Peyer's patch (tissue), 4 donors: Measurements from ENCODE around the gene LBX2. TPM values are rescaled to one million over a fixed set of nuclear protein-coding genes. Genes with fewer than 3 reads are reported as not detected.
"Not testable (repeated sequence)": the region's sequence is repeated elsewhere in the genome, so short reads cannot be mapped to it uniquely, and the experiment has no call there.

ENCODE experiments used
- DNase-seq, 3 donors: peaks; one replicate each; pipeline ENCODE4 v3.0.0-alpha.2; 2017 to 2019
- H3K27ac ChIP-seq, 4 donors: fragments of 200-600 bp; sonication (generic); one replicate each; pipeline ENCODE4 v1.5.1; 2016 to 2019
- H3K27me3 ChIP-seq, 2 donors: fragments of 200-600 bp; sonication (generic); one replicate each; pipeline ENCODE4 v1.5.1; 2019
- H3K36me3 ChIP-seq, 3 donors: fragments of 200-600 bp; sonication (generic); one replicate each; pipeline ENCODE4 v1.5.1; 2016 to 2019
- H3K4me1 ChIP-seq, 4 donors: fragments of 200-600 bp; sonication (generic); one replicate each; pipeline ENCODE4 v1.5.1; 2016 to 2019
- H3K4me3 ChIP-seq, 4 donors: fragments of 200-600 bp; sonication (generic); 1 replicate in 3 of 4; 2 replicates in 1 of 4; pipeline ENCODE4 v1.5.1; 2016 to 2019; ENCODE audit warnings: mild to moderate bottlenecking in 1 of 4
- H3K9me3 ChIP-seq, 4 donors: fragments of 200-600 bp; sonication (generic); one replicate each; pipeline ENCODE4 v1.5.1; 2016 to 2019; ENCODE audit warnings: mild to moderate bottlenecking in 1 of 4
- CTCF ChIP-seq, 6 experiments: fragments of 450-650 bp in 4 of 6; fragments of 200-600 bp in 2 of 6; sonication (generic) in 1 of 6; IDR thresholded peaks; one replicate each; pipeline ENCODE4 v1.5.1; 2017 to 2019; ENCODE audit warnings: antibody characterized with exemption in 6 of 6, mild to moderate bottlenecking in 3 of 6, moderate library complexity in 1 of 6
- POLR2A ChIP-seq, 2 donors: fragments of 450-650 bp; IDR thresholded peaks; one replicate each; pipeline ENCODE4 v1.5.1; 2017; ENCODE audit warnings: antibody characterized with exemption in 2 of 2, mild to moderate bottlenecking in 2 of 2, moderate library complexity in 2 of 2
- total RNA-seq, 4 donors: library from RNA; depleted of rRNA; stranded (reverse); fragments of >200 nt; gene quantifications; one replicate each; pipeline ENCODE4 v1.1.0, GENCODE V29; 2016

Gene LBX2
- total RNA-seq, 4 donors from 2014 or later = 2.8 to 6.9 (median 6.8) TPM; not detected in 1

- Histone ChIP-seq H3K9me3 (no peaks in the 10 kb centered on the region), H3K27me3 (no peaks in the 10 kb centered on the region), H3K4me1 (peaks cover 2 to 25% (median 7%) of the 10 kb centered on the region in 4 donors), H3K27ac (peak within 1 kb of the TSS; percentile 79 to 92 (median 86)), H3K4me3 (peak within 1 kb of the TSS; percentile 49 to 62 (median 60)), H3K36me3 (peaks cover 0 to 24% (median 0%) of the 10 kb centered on the region in 3 donors)
- DNase-seq = peak; percentile 96 to 98 (median 97)
- no peak for TF ChIP-seq CTCF (IDR thresholded peaks at IDR 0.05)
- TF ChIP-seq POLR2A (IDR thresholded peaks at IDR 0.05) = peak; percentile 79 to 80
Observed at GRCh38 chr2:74472086-74472944, 27.1 kb downstream of the LBX2 start, which contains the start of gene MRPL53. MRPL53 (minus strand) TSS chr2:74472680; CDS start chr2:74472660, 20 bp downstream.

- H3K36me3 ChIP-seq = peaks cover 0 to 17% (median 0%) of the 10 kb centered on the region in 3 donors
- H3K27ac ChIP-seq = peak overlapping the region; percentile 79 to 92 (median 86)
- no peak for DNase-seq
- no peaks in the 10 kb centered on the region for H3K9me3 ChIP-seq
- H3K27me3 ChIP-seq = no peaks in the 10 kb centered on the region
- peaks cover 2 to 20% (median 7%) of the 10 kb centered on the region in 4 donors for H3K4me1 ChIP-seq
- TF ChIP-seq CTCF (IDR thresholded peaks at IDR 0.05) = no peak
- peak overlapping the region; percentile 49 to 62 (median 60) for H3K4me3 ChIP-seq
Observed at GRCh38 chr2:74471332-74472065, 27.9 kb downstream of the LBX2 start.

GRCh38 chr2:74470742-74471141 lies 28.7 kb downstream of the LBX2 start:
- not testable (repeated sequence) for DNase-seq

GRCh38 chr2:74464406-74464805 lies 35.0 kb downstream of the LBX2 start:
- no peak for DNase-seq
- TF ChIP-seq CTCF (IDR thresholded peaks at IDR 0.05) (no peak), POLR2A (IDR thresholded peaks at IDR 0.05) (no peak)
- H3K9me3 ChIP-seq = no peaks in the 10 kb centered on the region
- no peaks in the 10 kb centered on the region for H3K27me3 ChIP-seq
- peaks cover 0 to 24% (median 0%) of the 10 kb centered on the region in 3 donors for H3K36me3 ChIP-seq
- peak overlapping the region; percentile 76 to 98 (median 96) for H3K4me3 ChIP-seq
- H3K4me1 ChIP-seq = peaks cover 0 to 32% (median 10%) of the 10 kb centered on the region in 4 donors
- peak overlapping the region; percentile 79 to 91 (median 86) for H3K27ac ChIP-seq

More at GRCh38 chr2:74470742-74471141, 28.7 kb downstream of the LBX2 start:
- H3K27me3 ChIP-seq, H3K4me3 ChIP-seq, H3K9me3 ChIP-seq, H3K27ac ChIP-seq: not testable (repeated sequence)
- peaks cover 2 to 24% (median 10%) of the 10 kb centered on the region in 4 donors for H3K4me1 ChIP-seq
- peaks cover 0 to 17% (median 0%) of the 10 kb centered on the region in 3 donors for H3K36me3 ChIP-seq

- Histone ChIP-seq H3K27me3 (no peaks in the 10 kb centered on the region), H3K4me1 (peaks cover 0 to 40% (median 14%) of the 10 kb centered on the region in 4 donors), H3K36me3 (peaks cover 0 to 24% (median 0%) of the 10 kb centered on the region in 3 donors), H3K9me3 (no peaks in the 10 kb centered on the region), H3K4me3 (no peak overlapping the region), H3K27ac (peak overlapping the region in 2 of 4 donors; percentile 52 to 68)
- no peak for DNase-seq
- TF ChIP-seq POLR2A (IDR thresholded peaks at IDR 0.05) (no peak), CTCF (IDR thresholded peaks at IDR 0.05) (no peak)
Observed at GRCh38 chr2:74462786-74463105, 36.7 kb downstream of the LBX2 start.
